SK-N-SH (cell line): ENCODE measurements around the gene RAB8A. TPM values are rescaled to one million over a fixed set of nuclear protein-coding genes. Genes with fewer than 3 reads are reported as not detected.

Experiments used
- CTCF ChIA-PET: fragments of 300-600, 350-600 bp; formaldehyde crosslinking; extraction: SDS; loops from one replicate; lab custom pipeline; 2021; lab: Yijun Ruan, JAX
- POLR2A ChIA-PET: fragments of 350-600 bp; sonication (Branson Sonifier 250); formaldehyde crosslinking; extraction: SDS; loops from one replicate; lab custom pipeline; 2020; ENCODE audit warnings: antibody characterized with exemption, inconsistent platforms; lab: Yijun Ruan, JAX
- DNase-seq: peaks from one replicate; pipeline ENCODE4 v3.0.0; 2012
- H2AFZ ChIP-seq: fragments of 200-600 bp; sonication (generic); 2 replicates; pipeline ENCODE4 v1.8.1; 2016; ENCODE audit warnings: antibody characterized with exemption, mild to moderate bottlenecking, low read depth
- H3F3A ChIP-seq: fragments of 200-600 bp; sonication (generic); replicated peaks from 2 replicates; pipeline ENCODE3; 2016; ENCODE audit warnings: antibody characterized with exemption, mild to moderate bottlenecking; ENCODE audit not compliant: insufficient read depth
- H3K27ac ChIP-seq, 2 experiments: fragments of 200-500 bp in 1 of 2; fragments of 200-600 bp in 1 of 2; sonication (Bioruptor generic) in 1 of 2; sonication (generic), shearing (Covaris generic) in 1 of 2; 2 replicates each; pipeline versions ENCODE4 v1.5.1 to v1.6.1; 2014 to 2016; ENCODE audit warnings: low read depth in 2 of 2, inconsistent platforms in 1 of 2, low read length in 1 of 2, mild to moderate bottlenecking in 1 of 2, mixed read lengths in 1 of 2
- H3K27me3 ChIP-seq: fragments of 200-600 bp; sonication (generic), shearing (Covaris generic); 2 replicates; pipeline ENCODE4 v1.6.1; 2016; ENCODE audit warnings: mixed run types; ENCODE audit not compliant: insufficient read depth
- H3K36me3 ChIP-seq, 2 experiments: fragments of 200-500 bp in 1 of 2; fragments of 200-600 bp in 1 of 2; sonication (Bioruptor generic) in 1 of 2; sonication (generic) in 1 of 2; replicated peaks in 1 of 2; 2 replicates each; pipeline versions ENCODE3 to v1.5.1; 2014 to 2016; ENCODE audit warnings: low read length in 1 of 2, mild to moderate bottlenecking in 1 of 2; ENCODE audit not compliant: insufficient read depth in 2 of 2, control insufficient read depth in 1 of 2
- H3K4me1 ChIP-seq, 2 experiments: fragments of 200-500 bp in 1 of 2; fragments of 200-600 bp in 1 of 2; sonication (Bioruptor generic) in 1 of 2; sonication (generic), shearing (Covaris generic) in 1 of 2; 2 replicates each; pipeline versions ENCODE4 v1.5.1 to v1.6.1; 2014 to 2016; ENCODE audit warnings: low read depth in 1 of 2, low read length in 1 of 2, mixed run types in 1 of 2; ENCODE audit not compliant: insufficient read depth in 2 of 2, control insufficient read depth in 1 of 2
- H3K4me2 ChIP-seq: fragments of 200-600 bp; sonication (generic), shearing (Covaris generic); 2 replicates; pipeline ENCODE4 v1.6.1; 2017; ENCODE audit warnings: mixed run types
- H3K4me3 ChIP-seq, 2 experiments: fragments of 200-500 bp in 1 of 2; fragments of 200-600 bp in 1 of 2; sonication (Bioruptor generic) in 1 of 2; sonication (generic), shearing (Covaris generic) in 1 of 2; 2 replicates each; pipeline versions ENCODE4 v1.5.1 to v1.8.1; 2014 to 2016; ENCODE audit warnings: low read depth in 2 of 2, inconsistent platforms in 1 of 2, low read length in 1 of 2, mild to moderate bottlenecking in 1 of 2, mixed read lengths in 1 of 2, moderate library complexity in 1 of 2
- H3K79me2 ChIP-seq: fragments of 200-600 bp; sonication (generic); 2 replicates; pipeline ENCODE4 v1.8.1; 2017; ENCODE audit warnings: mild to moderate bottlenecking; ENCODE audit not compliant: insufficient read depth
- H3K9ac ChIP-seq: fragments of 200-600 bp; sonication (generic); 2 replicates; pipeline ENCODE4 v1.6.1; 2017; ENCODE audit warnings: mixed run types
- H3K9me2 ChIP-seq: fragments of 200-600 bp; sonication (generic); 2 replicates; pipeline ENCODE4 v1.6.1; 2017; ENCODE audit warnings: mixed run types
- H3K9me3 ChIP-seq: fragments of 200-600 bp; sonication (generic); 2 replicates; pipeline ENCODE4 v1.6.1; 2017; ENCODE audit warnings: mixed run types, mild to moderate bottlenecking, moderate library complexity
- H4K20me1 ChIP-seq: fragments of 200-600 bp; sonication (generic); 2 replicates; pipeline ENCODE4 v1.6.1; 2017; ENCODE audit warnings: mild to moderate bottlenecking, mixed run types; ENCODE audit not compliant: insufficient read depth
- CHD2 ChIP-seq: fragments of 150-350 bp; IDR thresholded peaks from 2 replicates; pipeline ENCODE4 v1.6.1; 2018; ENCODE audit warnings: low read length; ENCODE audit not compliant: partially characterized antibody
- ELF1 ChIP-seq: IDR thresholded peaks from 2 replicates; pipeline ENCODE4 v1.4.0; 2012
- EZH2phosphoT487 ChIP-seq: fragments of 200-600 bp; sonication (generic); IDR thresholded peaks from 2 replicates; pipeline ENCODE4 v1.6.1; 2017; ENCODE audit warnings: low read depth, mixed run types, mild to moderate bottlenecking, antibody characterized with exemption, moderate library complexity, borderline replicate concordance
- FOXM1 ChIP-seq: IDR thresholded peaks from 2 replicates; pipeline ENCODE4 v1.4.0; 2012; ENCODE audit warnings: low read depth, mild to moderate bottlenecking
- GABPA ChIP-seq: IDR thresholded peaks from 2 replicates; pipeline ENCODE4 v1.4.0; 2012; ENCODE audit warnings: low read depth, mild to moderate bottlenecking
- JUND ChIP-seq: IDR thresholded peaks from 2 replicates; pipeline ENCODE4 v1.4.0; 2012
- MXI1 ChIP-seq: IDR thresholded peaks from 2 replicates; pipeline ENCODE4 v1.6.1; 2012; ENCODE audit warnings: mild to moderate bottlenecking, low read depth, low read length, improper control_type of control experiment
- NFIC ChIP-seq: IDR thresholded peaks from 2 replicates; pipeline ENCODE4 v1.4.0; 2012; ENCODE audit warnings: borderline replicate concordance
- NRF1 ChIP-seq: IDR thresholded peaks from 2 replicates; pipeline ENCODE4 v1.6.1; 2012; ENCODE audit warnings: low read depth, mild to moderate bottlenecking, low read length
- POLR2AphosphoS5 ChIP-seq: IDR thresholded peaks from 2 replicates; pipeline ENCODE4 v1.6.1; 2012; ENCODE audit warnings: low read depth, low read length
- RAD21 ChIP-seq: IDR thresholded peaks from 2 replicates; pipeline ENCODE4 v1.6.1; 2012; ENCODE audit warnings: mild to moderate bottlenecking, low read length
- RCOR1 ChIP-seq: fragments of 150-350 bp; IDR thresholded peaks from 2 replicates; pipeline ENCODE4 v1.6.1; 2017; ENCODE audit warnings: antibody characterized with exemption, low read length
- RFX5 ChIP-seq: IDR thresholded peaks from 2 replicates; pipeline ENCODE4 v1.6.1; 2012; ENCODE audit warnings: mild to moderate bottlenecking, improper control_type of control experiment, low read length
- SMC3 ChIP-seq: IDR thresholded peaks from 2 replicates; pipeline ENCODE4 v1.6.1; 2012; ENCODE audit warnings: low read depth, low read length, improper control_type of control experiment
- TAF1 ChIP-seq: IDR thresholded peaks from 2 replicates; pipeline ENCODE4 v1.6.1; 2012; ENCODE audit warnings: low read depth, mild to moderate bottlenecking, low read length, moderate library complexity, borderline replicate concordance
- TEAD4 ChIP-seq: IDR thresholded peaks from 2 replicates; pipeline ENCODE4 v1.4.0; 2012; ENCODE audit warnings: mild to moderate bottlenecking, borderline replicate concordance; ENCODE audit not compliant: insufficient read depth
- WGBS: methylation state at CpG from one replicate; pipeline ENCODE4 v1.1.6; 2017; ENCODE audit warnings: low lambda C conversion rate; 5-methylcytosine and 5-hydroxymethylcytosine counted together
- polyA plus RNA-seq, 3 experiments: library from polyadenylated mRNA; depleted of rRNA; stranded (reverse); fragments of >200 nt; gene quantifications; 2 replicates each; pipeline ENCODE4 v1.2.3, GENCODE V29; 2012
- TF ChIP-seq, protein P1 (sequence below): IDR thresholded peaks from 2 replicates; pipeline ENCODE4; 2012
- TF ChIP-seq, protein P2 (sequence below): IDR thresholded peaks from 2 replicates; pipeline ENCODE4 v1.4.0; 2012; ENCODE audit warnings: low read depth, borderline replicate concordance
- TF ChIP-seq, protein P3 (sequence below): fragments of 150-350 bp; IDR thresholded peaks from 2 replicates; pipeline ENCODE4 v1.6.1; 2016; ENCODE audit warnings: mild to moderate bottlenecking, low read depth, low read length
- TF ChIP-seq, protein P4 (sequence below): fragments of 200-600 bp; sonication (generic); IDR thresholded peaks from 2 replicates; pipeline ENCODE4 v1.6.1; 2017; ENCODE audit warnings: antibody characterized with exemption, mild to moderate bottlenecking, moderate library complexity
- TF ChIP-seq, protein P5 (sequence below): fragments of 150-350 bp; IDR thresholded peaks from 2 replicates; pipeline ENCODE4 v1.6.1; 2017; ENCODE audit warnings: antibody characterized with exemption, low read length, low read depth, borderline replicate concordance
- TF ChIP-seq, protein P6 (sequence below): IDR thresholded peaks from 2 replicates; pipeline ENCODE4 v1.4.0; 2012; ENCODE audit warnings: low read depth, borderline replicate concordance
- TF ChIP-seq, protein P7 (sequence below): IDR thresholded peaks from 2 replicates; pipeline ENCODE4 v1.4.0; 2012; ENCODE audit warnings: low read depth

RAB8A gene
- polyA plus RNA-seq (2012; rRNA removed): 55.2 and 58.0 TPM in 2 replicates
- 54.9 and 59.5 TPM in 2 replicates for polyA plus RNA-seq (2012; cell fraction: cytosol; rRNA removed)
- polyA plus RNA-seq (2012; cell fraction: nucleus; rRNA removed): 28.4 and 29.0 TPM in 2 replicates

DNA sequence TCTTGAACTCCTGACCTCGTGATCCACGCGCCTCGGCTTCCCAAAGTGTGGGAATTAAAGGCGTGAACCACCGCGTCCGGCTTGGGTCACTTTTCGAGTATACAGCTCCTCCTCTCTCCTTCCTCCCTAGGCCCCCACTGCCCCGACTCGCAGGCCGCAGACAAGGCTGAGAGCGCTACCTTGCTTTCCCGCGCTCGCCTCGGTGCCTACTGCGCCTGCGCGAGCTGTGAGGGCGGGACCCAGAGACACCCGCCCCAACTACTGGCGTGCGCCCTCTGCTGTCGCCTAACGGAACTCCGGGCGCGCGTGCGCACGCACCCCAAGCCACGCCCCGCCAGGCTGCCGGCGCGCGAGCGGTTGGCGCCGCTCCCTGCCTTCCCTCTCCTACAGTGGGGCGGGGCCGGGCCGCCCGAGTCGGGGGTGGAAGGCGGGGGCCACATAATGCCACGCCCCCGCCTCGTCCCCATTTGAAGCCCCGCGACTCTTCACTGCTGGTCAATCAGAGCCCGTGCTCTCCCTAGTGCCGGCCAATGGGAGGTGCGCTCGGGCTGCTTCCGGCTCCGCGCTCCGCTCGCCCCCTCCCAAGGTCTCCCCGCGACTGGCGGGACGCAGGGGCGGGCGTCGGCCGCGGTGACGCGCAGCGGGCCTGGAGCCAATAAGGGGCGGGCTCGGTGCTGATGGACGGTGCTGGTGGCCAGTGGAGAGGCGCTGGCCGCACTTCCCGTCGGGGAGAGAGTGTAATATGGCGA is at the start of gene RAB8A:
TSS of gene RAB8A (plus strand) at position 730 of the 749 bp plus-strand sequence. CDS start at position 743, 13 bp downstream.
- H3K4me1 ChIP-seq: peaks cover 9 to 10% of the 10 kb centered on the region in 2 experiments
- peak within 1 kb of the TSS; percentile 95 for H3K9ac ChIP-seq
- 9% methylated on average over 15 of the region's 81 CpGs for whole genome bisulfite sequencing
- H4K20me1 ChIP-seq: no peaks in the 10 kb centered on the region
- peaks cover 45% of the 10 kb centered on the region for H3K79me2 ChIP-seq
- H3K36me3 ChIP-seq: peaks cover 2 to 6% of the 10 kb centered on the region in 2 experiments
- H3F3A ChIP-seq: peaks cover 10% of the 10 kb centered on the region
- DNase-seq: peak; percentile 99
- H3K4me3 ChIP-seq: peak within 1 kb of the TSS; percentile 82 to 100
- no peaks in the 10 kb centered on the region for H3K27me3 ChIP-seq
- peak within 1 kb of the TSS; percentile 98 for H3K4me2 ChIP-seq
- POLR2A ChIA-PET: interaction anchor here (1.0 kb wide), 1 partner anchor 74 kb away, joined by 3 read pairs; the partner anchor contains the start of gene FAM32A
- no peaks in the 10 kb centered on the region for H3K9me2 ChIP-seq
- no peaks in the 10 kb centered on the region for H3K9me3 ChIP-seq
- CTCF ChIA-PET: interaction anchor here (0.6 to 4.7 kb wide), 19 partner anchors 9 to 87 kb away, joined by 3 to 29 read pairs (median 3); partner anchors contain the start of gene TPM4
- peak within 1 kb of the TSS; percentile 99 for H2AFZ ChIP-seq
- H3K27ac ChIP-seq: peak within 1 kb of the TSS; percentile 66 to 74
- TF ChIP-seq, protein P1, sequence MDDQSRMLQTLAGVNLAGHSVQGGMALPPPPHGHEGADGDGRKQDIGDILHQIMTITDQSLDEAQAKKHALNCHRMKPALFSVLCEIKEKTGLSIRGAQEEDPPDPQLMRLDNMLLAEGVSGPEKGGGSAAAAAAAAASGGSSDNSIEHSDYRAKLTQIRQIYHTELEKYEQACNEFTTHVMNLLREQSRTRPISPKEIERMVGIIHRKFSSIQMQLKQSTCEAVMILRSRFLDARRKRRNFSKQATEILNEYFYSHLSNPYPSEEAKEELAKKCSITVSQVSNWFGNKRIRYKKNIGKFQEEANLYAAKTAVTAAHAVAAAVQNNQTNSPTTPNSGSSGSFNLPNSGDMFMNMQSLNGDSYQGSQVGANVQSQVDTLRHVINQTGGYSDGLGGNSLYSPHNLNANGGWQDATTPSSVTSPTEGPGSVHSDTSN: peak; percentile 100
- TF ChIP-seq TAF1 (peak; percentile 89; the same call in 1 of the 2 replicates), NFIC (peak; percentile 93), RFX5 (peak; percentile 61; the same call in 1 of the 2 replicates), NRF1 (peak; percentile 91), EZH2phosphoT487 (no peak), ELF1 (peak; percentile 80), TEAD4 (no peak), SMC3 (peak; percentile 78), RCOR1 (no peak), POLR2AphosphoS5 (peak; percentile 44; the same call in 1 of the 2 replicates), JUND (no peak), RAD21 (peak; percentile 62), GABPA (peak; percentile 73), FOXM1 (peak; percentile 53; the same call in 1 of the 2 replicates), CHD2 (peak; percentile 87), MXI1 (peak; percentile 62; the same call in 1 of the 2 replicates)
- TF ChIP-seq, protein P2, sequence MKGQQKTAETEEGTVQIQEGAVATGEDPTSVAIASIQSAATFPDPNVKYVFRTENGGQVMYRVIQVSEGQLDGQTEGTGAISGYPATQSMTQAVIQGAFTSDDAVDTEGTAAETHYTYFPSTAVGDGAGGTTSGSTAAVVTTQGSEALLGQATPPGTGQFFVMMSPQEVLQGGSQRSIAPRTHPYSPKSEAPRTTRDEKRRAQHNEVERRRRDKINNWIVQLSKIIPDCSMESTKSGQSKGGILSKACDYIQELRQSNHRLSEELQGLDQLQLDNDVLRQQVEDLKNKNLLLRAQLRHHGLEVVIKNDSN: no peak
- TF ChIP-seq, protein P3, sequence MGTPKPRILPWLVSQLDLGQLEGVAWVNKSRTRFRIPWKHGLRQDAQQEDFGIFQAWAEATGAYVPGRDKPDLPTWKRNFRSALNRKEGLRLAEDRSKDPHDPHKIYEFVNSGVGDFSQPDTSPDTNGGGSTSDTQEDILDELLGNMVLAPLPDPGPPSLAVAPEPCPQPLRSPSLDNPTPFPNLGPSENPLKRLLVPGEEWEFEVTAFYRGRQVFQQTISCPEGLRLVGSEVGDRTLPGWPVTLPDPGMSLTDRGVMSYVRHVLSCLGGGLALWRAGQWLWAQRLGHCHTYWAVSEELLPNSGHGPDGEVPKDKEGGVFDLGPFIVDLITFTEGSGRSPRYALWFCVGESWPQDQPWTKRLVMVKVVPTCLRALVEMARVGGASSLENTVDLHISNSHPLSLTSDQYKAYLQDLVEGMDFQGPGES: peak; percentile 71
- TF ChIP-seq, protein P4, sequence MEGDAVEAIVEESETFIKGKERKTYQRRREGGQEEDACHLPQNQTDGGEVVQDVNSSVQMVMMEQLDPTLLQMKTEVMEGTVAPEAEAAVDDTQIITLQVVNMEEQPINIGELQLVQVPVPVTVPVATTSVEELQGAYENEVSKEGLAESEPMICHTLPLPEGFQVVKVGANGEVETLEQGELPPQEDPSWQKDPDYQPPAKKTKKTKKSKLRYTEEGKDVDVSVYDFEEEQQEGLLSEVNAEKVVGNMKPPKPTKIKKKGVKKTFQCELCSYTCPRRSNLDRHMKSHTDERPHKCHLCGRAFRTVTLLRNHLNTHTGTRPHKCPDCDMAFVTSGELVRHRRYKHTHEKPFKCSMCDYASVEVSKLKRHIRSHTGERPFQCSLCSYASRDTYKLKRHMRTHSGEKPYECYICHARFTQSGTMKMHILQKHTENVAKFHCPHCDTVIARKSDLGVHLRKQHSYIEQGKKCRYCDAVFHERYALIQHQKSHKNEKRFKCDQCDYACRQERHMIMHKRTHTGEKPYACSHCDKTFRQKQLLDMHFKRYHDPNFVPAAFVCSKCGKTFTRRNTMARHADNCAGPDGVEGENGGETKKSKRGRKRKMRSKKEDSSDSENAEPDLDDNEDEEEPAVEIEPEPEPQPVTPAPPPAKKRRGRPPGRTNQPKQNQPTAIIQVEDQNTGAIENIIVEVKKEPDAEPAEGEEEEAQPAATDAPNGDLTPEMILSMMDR: peak; percentile 71
- TF ChIP-seq, protein P5, sequence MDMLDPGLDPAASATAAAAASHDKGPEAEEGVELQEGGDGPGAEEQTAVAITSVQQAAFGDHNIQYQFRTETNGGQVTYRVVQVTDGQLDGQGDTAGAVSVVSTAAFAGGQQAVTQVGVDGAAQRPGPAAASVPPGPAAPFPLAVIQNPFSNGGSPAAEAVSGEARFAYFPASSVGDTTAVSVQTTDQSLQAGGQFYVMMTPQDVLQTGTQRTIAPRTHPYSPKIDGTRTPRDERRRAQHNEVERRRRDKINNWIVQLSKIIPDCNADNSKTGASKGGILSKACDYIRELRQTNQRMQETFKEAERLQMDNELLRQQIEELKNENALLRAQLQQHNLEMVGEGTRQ: no peak
- TF ChIP-seq, protein P6, sequence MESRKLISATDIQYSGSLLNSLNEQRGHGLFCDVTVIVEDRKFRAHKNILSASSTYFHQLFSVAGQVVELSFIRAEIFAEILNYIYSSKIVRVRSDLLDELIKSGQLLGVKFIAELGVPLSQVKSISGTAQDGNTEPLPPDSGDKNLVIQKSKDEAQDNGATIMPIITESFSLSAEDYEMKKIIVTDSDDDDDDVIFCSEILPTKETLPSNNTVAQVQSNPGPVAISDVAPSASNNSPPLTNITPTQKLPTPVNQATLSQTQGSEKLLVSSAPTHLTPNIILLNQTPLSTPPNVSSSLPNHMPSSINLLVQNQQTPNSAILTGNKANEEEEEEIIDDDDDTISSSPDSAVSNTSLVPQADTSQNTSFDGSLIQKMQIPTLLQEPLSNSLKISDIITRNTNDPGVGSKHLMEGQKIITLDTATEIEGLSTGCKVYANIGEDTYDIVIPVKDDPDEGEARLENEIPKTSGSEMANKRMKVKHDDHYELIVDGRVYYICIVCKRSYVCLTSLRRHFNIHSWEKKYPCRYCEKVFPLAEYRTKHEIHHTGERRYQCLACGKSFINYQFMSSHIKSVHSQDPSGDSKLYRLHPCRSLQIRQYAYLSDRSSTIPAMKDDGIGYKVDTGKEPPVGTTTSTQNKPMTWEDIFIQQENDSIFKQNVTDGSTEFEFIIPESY: peak; percentile 48; the same call in 1 of the 2 replicates
- TF ChIP-seq, protein P7, sequence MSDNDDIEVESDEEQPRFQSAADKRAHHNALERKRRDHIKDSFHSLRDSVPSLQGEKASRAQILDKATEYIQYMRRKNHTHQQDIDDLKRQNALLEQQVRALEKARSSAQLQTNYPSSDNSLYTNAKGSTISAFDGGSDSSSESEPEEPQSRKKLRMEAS: peak; percentile 91
